ENCODE data around the gene LMF2.

- TF ChIP-seq CTCF (IDR thresholded peaks at IDR 0.05; ENCODE audit: low read depth, low read length, poor library complexity, severe bottlenecking) (peak; percentile 24), EZH2phosphoT487 (IDR thresholded peaks at IDR 0.05; ENCODE audit: borderline replicate concordance, low read length) (no peak)
Measured at GRCh38 chr22:50485221-50486131, 22.0 kb downstream of the LMF2 start.
